ENCODE results near the gene SLC25A29.

DNA sequence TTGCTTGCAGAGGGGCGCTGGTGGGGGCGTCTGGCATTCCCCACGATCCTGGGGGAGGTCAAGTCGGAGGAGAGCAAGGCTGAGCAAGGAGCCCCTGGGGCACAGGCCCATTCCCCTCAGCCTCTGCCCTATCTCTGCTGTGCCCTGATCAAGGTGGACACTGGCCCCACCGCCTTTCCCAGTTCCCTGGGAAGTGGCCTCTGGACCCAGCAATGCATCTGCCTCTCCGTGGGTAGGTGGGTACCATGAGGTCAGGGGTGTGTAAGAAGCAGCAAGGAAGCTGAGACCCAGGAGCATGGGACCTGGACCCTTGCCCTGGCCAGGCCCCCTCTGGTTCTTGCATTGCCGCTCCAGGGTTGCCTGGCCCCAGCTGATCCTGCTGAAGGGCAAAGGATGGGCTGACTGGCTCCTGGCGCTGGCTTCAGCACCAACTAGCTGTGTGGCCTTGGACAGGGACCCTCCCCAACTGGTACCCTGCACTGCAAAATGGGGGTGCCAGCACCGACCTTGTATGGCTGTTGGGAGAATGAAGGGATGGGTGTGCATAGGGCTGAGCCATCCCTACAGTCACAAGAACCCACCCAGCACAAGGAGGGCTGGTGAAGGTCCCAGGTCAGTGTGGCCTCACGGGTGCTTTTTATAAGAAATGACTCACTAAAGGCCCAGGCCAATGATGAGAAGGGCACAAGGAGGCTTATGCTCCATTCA lies 19.6 kb downstream of the SLC25A29 start:
- no peak for TF ChIP-seq GATA2 (IDR thresholded peaks at IDR 0.05; ENCODE audit: low read depth, low read length)
- TF ChIP-seq GATA3 (IDR thresholded peaks at IDR 0.05; ENCODE audit: low read depth, low read length) = no peak
